Measurements from ENCODE around the gene LMNB1.

Gene LMNB1

DNA sequence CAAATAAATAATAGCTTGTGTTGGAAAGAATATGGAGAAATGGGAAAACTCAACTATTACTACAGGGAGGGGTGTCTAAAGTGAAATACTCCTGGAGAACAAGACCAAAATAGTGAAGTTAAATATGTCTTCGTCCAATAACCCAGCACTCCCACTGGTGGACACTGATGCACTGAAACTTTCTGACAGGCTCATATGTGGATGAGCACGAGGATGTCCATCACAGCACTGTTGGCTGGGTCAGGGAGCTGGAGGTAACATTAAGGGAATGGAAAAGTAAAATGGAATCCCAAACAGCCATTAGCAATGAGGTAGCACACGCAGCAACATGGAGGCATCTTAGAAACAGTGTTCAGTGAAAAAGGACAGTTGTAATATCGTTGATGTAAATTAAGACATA is 86.5 kb downstream of the LMNB1 start:
- no peak for DNase-seq

DNA sequence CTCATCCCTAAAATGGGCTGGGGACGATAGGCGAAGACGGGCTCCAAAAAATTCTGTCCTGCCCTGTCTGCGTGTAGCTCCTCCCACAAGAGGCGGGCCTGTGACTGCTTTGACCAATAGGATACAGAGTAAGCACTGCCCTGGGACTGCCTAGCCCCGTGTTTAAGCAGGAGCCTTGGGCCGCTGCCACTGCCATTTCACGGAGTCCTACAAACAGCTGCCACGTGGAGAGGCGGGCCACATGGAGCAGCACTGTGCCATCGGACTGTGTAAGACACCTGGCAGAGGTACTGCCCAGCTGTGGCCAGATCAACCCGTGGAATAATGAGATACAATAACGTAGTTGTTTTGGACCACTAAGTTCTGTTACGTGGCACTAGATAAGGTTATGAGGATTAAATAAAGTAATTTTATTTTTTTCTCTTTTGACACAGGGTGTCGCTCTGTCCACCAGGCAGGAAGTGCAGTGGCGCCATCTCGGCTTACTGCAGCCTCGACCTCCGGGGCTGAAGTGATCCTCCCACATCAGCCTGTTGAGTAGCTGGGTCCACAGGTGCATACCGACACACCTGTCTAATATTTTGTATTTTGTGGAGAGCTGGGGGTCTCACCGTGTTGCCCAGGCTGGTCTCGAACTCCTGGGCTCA is 87.2 kb downstream of the LMNB1 start:
- DNase-seq = no peak

DNA sequence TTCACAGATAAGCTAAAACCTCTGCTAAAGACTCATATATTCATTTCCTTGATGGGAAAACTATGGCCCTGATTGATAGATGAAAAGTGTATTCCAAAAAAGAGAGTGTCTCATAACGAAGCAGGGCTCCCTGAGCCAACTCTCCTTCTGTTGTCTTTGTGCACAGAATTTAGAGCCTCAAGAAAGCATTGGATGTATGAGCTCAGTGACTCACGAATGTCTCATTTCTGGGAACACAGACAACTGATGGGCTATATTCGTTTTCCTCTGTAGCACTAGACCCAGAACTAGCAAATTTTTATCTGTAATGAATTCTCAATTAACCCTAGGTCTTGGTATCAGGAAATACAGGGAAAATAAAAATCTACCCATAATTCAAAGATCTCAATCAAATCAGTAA is 88.4 kb downstream of the LMNB1 start:
- no peak for DNase-seq

DNA sequence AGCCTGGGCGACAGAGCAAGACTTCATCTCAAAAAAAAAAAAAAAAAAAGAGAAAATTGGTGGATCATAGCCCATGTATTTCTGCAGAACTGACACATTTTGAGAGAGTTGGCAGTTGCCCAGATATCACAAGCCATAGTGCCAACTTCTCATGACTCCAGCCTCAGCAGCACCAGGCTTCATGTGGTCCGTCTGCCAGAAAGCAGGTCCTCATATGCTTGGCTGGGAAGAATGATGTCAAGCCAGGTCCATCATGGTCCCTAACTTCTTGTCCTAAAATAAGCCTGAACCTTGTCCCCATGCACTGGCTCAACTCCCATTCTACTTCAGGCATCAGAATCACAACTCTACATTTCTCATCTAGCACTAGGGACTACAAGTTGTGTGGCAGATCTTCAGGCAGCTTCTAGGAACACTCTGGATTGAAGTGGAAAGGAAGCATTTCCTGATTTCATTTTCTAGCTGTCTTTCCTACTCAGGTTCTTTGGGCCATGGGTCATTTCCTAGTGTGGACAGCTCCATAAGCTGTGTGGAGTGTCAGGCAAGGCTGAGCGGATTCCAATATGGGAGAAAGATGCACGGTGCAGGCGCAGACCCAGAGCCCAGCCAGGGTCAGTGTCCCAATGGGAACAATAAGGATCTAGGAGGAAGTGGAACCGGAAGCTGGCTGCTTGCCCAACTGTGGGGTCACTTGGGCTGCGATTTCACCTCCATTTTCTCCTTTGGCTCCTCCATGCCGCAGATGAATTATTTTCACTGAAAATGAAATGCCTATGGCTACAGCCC is 90.1 kb downstream of the LMNB1 start:
- no peak for DNase-seq

DNA sequence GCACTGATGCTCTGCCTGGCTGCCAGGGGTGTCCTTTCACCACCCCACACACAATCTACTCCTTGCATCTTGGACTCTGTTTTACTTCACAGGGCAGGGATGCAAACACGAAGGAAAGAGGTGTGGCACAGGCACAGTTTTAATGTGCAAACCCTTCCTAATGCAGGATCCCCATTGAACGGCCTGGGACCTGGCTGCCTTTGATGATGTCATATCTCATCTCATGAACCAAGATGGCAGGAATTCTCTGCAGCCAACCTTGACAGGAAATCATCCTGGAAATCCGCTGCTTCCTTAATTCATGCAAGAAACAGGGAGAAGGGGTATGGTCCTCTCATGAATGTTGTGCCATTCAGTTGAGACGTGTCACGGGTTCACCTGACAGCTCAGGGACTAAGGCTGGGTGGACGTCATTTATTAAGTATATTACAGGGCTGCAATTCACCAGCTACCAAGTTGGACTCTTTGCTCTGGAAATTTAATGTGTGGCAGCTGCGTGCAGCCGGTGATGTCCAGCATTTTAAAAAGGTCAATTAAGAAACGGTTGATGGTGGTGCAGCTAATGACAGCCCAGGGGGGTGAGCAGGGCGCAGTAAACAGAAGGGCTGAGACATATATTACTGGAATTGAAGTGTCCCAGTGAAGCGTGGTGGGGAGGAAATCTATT is 91.5 kb downstream of the LMNB1 start:
- no peak for DNase-seq

DNA sequence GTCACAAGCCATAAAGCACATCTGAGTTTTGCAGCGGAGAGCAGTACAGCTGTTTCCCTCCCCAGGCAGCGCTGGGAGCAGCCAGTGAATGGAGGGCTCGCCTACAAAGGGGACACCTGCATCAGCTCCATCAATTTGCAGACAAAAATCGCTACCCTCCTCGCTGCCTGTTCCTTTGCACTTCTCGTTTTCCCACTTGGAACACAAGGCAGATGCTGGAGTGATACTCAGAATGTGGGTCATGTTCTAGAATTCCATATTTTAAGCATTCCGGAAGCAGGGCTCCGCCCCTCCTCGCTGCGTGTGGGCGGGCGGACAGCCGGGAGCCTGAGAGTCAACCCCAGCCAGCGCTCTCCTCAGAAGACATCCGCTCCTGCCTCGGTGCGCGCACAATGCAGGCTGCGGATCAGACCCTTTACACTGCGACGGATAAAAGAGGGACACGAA is 92.1 kb downstream of the LMNB1 start:
- DNase-seq = peak; percentile 9

DNA sequence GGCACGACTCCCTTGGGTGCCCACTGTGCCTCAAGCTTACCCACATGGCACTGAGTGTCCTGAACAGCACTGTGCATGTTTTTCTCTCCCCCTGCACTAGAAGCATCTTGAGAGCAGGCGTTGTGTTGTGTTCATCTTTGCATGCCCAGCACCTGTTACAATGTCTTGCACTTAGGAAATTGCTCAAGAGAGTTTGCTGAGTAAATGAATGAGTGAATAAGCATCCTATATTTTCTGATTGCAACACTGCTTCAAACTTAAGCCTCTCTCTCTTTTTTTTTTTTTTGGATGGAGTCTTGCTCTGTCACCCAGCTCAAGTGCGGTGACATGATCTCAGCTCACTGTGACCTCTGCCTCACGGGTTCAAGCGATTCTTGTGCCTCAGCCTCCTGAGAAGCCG is 94.5 kb downstream of the LMNB1 start:
- DNase-seq = no peak

DNA sequence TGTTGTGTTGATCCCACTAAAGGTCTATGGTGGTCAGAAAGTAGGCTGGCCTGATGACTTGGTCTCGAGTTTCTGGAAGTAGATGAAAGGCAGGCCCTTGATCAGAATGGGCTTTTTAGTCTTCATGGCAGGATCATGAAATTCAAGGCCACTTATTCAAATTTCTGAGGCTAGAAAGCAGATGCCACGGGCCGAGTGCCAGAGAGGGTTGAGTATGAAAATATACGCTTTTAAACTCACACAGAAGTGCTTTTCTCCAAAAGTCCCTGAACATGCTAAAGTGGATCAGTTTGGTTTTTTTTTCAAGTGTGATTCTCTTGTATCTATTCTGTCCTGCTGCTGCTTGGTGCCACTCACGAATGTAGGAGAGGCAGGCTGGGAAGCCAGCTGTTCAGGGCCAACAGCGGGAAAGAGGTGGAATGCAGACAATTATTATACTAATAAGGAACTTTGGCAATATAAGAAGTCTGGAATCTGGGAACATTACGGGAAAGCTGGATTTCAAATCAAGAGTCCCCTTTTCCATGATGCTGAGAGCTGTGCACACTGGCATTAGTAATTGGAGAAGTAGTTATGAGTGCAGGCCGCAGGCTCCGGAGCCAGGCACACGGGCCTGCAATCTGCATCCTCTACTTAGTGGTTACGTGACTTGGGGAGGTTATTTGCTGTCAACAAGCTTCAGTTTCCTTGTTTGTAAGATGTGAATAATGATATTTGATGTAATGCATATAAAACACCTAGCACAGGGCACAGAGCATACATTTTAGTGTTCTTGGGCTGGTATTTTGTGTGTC is 95.8 kb downstream of the LMNB1 start:
- no peak for DNase-seq

DNA sequence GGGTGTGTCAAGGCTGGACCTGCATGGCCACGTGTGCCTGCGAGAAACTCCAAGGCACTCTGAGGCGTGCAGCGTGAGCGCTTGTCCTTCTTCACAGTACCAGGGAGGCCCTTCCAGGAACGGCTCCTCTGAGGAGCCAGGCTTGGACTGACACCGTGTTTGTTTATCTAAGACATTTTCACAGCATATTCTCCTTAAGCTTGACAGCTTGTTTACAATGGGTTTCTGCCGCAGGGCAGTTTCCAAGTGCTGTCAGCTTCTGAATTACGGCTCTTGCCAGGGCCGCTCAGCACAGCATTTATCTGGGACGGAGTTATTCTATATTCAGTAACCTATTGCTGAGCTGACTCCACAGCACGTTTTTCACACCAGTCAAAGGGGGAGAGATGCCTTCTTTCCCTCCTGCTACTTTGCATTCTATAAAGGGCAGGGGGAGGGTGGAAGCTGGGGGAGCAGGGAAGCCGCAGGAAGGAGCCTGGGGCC is 98.4 kb downstream of the LMNB1 start:
- no peak for DNase-seq

DNA sequence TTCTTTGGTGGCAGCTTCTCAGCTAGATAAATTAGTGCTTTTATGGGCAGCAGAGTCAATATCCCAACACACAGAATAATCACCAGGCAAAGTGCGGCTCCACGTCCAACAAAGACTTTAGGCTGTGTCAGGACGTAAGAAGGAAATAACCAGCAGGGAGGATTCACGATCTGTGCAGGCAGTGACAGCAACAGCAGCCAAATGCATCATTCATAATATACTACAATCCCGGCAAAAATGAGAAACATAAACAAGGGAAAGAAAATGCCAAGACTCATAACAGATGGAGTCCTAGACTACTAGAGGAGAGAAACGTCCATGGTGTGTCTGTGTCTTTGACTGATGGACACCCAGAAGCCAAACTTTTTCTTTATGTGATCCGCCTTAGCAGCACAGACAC is 100.7 kb downstream of the LMNB1 start:
- no peak for DNase-seq

DNA sequence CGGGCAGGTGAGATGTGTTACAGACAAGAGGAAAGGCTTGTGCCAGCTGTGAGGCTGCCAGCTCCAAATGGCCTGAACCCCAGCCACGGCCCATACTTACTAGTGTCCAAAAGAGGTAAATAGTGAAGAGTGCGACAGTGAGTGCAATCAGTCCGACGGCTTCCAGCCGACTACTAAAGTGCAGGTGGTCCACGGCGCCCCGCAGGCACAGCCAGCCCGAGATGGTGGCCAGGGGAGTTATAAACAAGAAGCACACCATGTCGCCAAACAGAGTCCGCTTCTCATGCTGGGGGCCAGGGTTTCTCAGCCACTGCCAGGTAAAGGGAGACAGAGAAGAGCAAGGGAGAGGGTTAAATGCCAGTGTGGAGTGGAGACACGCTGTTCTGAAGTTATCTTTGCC is 101.1 kb downstream of the LMNB1 start:
- no peak for DNase-seq

DNA sequence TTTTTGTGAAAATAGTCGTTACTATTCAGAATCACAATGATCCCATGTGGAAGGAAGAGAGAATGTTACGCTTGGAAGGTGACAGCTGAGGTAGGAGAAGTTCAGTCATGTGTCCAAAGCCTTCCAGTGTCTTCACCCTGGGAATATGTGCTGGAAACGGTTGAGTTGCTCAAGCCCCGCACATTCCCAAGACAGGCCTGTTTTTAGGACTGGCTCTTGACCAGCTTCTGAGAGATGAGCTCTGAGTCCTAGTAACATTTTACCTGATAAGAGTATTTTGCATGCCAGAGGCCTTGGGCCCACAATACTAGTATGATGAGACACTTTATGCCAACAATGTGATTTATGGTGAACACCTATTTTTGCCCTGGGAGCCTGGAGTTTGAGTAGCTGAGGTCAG is 101.7 kb downstream of the LMNB1 start:
- no peak for DNase-seq

DNA sequence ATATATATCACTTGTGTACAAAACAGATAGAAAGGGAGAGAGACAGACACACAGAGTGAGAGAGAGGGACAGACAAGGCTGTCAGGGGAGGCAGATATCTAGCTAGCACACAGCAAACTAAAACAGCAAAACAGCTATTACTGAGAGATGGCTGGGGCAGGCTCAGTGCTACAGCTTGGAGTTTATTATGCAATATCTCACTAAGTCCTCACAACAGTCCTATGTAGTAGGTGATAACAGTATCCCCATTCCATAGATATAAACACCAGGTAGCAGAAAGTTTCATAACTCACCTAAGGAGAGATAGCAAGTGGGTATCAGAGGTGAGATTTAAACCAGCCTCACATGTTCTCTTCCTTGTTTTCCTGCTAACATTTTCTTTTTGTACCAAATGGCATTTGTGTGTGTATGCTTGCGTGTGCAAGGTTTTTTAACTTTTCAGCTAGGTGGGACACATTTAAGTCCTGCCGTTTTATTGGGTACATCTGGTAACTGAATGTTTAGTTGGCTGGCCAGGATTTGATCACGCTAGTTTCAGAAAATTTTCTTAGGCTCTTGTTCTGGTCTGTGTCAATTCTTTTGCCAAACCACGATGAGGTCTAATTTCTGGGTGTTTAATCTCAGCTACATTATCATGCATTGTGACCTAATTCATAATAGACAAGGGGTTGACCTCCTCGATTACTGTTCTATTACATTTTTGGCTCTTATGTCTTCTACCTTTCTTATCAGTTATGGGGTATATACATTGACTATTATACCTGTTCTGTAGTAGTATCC is 105.1 kb downstream of the LMNB1 start:
- DNase-seq = no peak

DNA sequence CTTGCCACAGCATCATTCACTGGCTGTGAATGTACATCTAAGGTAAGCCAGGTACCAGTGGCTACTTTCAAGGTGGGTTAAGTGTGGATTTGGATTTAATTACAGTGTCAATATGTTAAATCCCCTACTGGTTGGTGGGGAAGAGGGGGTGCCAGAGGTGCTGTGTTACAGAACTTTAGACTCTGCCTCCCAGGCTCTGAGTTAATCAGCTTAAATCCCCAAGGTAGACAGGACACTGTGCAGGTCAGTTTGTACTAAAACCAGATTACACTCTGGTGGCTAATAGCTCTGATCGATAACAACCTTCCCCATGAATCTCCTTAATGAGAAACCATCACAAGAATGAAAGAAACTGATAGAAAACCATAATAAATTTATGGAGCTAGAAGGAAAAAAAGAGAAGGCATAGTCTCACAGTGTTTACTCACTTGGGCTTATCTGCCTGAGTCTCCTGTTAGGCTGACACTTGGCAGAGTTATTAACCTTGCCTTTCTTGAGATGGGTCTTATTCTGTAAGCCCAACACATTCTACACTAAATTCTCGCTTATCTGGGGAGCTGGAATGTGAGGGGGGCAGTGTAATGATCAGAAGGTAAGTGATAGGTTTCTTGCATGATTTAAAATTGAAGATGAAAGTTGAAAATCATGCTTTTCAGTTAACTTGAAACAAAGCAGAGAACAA is 106.8 kb downstream of the LMNB1 start:
- DNase-seq = no peak

DNA sequence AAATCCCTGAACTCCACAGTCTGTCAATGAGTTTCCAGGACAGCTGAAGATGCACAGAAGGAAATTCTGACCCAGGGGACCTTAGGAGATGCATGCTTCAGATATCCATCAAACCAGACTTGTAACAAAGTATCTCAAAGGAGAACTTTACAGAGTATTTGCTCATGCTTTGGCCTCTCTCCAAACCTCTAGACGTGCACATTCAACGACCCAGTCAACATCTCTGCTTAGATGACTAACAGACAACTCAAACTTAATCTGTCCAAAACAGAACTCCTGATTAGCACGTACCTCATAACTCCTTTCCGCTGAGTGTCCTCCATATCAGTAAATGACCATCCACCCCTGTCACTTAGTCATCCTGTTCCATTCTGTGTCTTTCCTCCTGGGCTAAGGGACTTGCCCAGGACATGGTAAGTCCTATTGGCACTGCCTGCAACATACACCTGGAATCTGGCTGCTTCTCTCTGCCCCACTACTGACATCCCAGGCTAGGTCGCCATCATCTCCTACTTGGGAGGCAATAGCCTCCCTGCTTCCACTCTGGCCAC is 107.4 kb downstream of the LMNB1 start:
- DNase-seq = no peak

Measured in activated gamma-delta T cell (primary cell).